ENCODE measurements around the gene TRABD2B.

Gene TRABD2B

DNA sequence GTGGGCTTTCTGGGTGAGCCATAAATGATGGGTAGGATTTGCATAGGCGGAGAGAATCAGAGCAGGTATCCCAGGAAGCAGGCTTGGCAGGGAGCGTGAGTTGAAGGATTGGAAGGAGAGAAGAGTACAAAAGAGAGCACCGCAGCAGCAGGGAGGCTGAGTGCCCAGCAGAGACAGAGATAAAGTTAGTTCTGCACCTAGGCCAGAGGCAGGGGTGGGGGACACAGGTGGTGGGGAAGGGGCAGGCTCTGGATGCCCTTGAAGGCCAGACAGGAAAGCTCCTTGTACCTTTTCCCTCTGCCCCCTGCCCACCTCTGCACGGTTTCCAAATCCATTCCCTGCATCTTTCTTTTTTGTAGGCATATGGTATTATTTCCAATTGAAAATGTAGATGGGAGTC lies 33.0 kb upstream of the TRABD2B start:
- Histone ChIP-seq H3K4me1 (ENCODE audit: insufficient read depth, low read length) (no peaks in the 10 kb centered on the region), H3K36me3 (ENCODE audit: insufficient read depth, low read length) (no peaks in the 10 kb centered on the region), H2AFZ (ENCODE audit: low read depth, low read length) (no peak overlapping the region), H3K27me3 (ENCODE audit: insufficient read depth, low read length) (no peaks in the 10 kb centered on the region), H3K9me3 (ENCODE audit: low read length) (no peaks in the 10 kb centered on the region), H3K4me3 (ENCODE audit: low read length) (no peak overlapping the region)

DNA sequence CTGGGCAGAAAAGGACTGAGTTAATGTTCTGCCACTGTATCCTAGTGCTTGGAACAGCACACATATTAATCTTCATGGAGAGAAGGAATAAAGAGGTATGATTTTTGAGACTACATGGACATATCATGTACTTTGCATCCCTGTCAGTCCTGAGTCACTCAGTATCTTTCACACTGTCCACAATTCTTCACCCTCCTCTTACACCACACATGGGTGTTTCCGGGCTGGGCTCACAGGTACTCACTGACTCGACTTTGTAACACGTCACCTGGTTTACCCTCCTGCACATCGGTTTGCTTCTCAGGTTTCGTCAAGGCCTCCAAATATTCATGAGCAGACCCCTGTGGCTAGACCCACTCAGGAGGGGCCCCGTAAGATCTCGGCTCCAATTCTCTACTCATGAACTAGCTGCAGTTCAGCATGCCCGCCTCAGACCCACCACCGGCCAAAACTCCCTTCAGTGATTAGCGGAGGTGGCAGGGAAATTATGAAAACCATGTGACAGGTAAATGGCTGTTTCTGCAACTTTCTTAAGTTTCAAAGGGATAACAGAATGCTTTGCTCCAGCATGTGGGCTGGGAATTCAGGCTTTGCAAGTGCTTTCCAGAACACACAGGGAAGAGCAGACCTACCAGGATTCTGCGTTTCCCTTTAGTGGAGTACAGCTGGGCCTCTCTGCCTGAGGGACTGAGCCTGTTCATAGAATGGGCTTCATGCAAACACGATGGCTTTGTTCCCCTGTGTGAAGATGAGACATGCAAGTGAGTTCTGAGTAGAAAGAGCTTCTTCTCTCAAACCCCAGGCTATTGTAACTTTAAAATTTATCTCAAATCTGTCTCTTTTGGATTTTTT lies 31.3 kb upstream of the TRABD2B start:
- Histone ChIP-seq H2AFZ (ENCODE audit: low read depth, low read length) (no peak overlapping the region), H3K9me3 (ENCODE audit: low read length) (no peaks in the 10 kb centered on the region), H3K4me3 (ENCODE audit: low read length) (no peak overlapping the region), H3K27me3 (ENCODE audit: insufficient read depth, low read length) (no peaks in the 10 kb centered on the region), H3K36me3 (ENCODE audit: insufficient read depth, low read length) (no peaks in the 10 kb centered on the region), H3K4me1 (ENCODE audit: insufficient read depth, low read length) (no peaks in the 10 kb centered on the region)

DNA sequence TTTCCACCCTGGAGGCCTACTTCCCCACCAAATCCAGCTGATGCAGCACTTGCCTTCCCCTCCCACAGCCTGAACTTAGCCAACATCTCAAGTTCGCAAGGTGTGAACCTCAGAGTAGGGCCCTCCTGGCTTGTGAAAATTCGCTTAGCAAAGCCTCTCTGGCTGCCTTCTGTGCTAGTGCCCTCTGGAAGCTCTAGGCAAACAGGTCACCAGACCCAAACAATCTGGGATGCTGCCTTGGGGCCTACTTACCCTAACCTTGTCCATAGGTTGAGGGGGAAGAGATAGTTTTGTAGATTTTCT lies 30.3 kb upstream of the TRABD2B start:
- H3K36me3 ChIP-seq (ENCODE audit: insufficient read depth, low read length) = no peaks in the 10 kb centered on the region
- no peaks in the 10 kb centered on the region for H3K4me1 ChIP-seq (ENCODE audit: insufficient read depth, low read length)
- no peak overlapping the region for H2AFZ ChIP-seq (ENCODE audit: low read depth, low read length)
- H3K4me3 ChIP-seq (ENCODE audit: low read length) = no peak overlapping the region
- H3K27me3 ChIP-seq (ENCODE audit: insufficient read depth, low read length) = no peaks in the 10 kb centered on the region
- no peaks in the 10 kb centered on the region for H3K9me3 ChIP-seq (ENCODE audit: low read length)

DNA sequence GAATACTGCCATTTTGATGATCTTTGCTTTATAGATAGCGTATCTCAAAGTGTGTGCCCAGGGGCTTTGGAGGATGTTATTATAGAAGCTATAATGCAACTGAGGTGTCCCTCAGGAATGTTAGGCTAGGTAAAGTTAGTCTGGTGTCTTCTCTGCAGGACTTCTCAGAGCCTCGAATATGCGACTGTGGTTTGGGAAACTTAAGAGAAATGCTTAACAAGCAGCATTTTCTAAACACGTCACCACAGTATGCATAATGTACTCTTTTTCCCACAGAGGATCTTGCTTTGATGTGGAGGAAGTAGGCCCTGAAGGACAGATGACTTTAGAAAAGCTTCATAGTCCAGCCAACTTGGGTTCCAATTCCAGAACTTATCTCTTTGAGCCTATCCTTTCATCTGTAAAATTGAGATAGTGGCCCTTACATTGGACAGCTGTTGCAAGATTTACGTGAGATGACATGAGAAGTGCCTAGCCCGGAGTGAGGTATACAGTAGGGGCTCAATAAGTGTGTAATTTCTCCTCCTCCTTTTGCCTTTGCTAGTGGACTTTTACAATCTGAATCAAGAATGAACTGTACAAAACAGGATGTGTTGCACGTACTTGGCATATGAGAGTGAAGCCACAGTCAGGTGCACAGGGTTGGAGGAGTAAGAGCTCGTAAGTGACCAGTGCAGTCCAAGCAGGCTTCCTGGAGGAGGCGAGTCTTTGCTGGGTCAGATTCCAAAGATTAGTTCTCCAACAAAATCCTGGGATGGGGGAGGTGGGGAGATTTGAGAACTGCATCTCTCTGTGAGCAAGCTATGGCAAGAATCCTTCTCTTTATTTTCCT lies 29.7 kb upstream of the TRABD2B start:
- no peaks in the 10 kb centered on the region for H3K27me3 ChIP-seq (ENCODE audit: insufficient read depth, low read length)
- H3K4me3 ChIP-seq (ENCODE audit: low read length) = no peak overlapping the region
- no peaks in the 10 kb centered on the region for H3K9me3 ChIP-seq (ENCODE audit: low read length)
- no peak overlapping the region for H2AFZ ChIP-seq (ENCODE audit: low read depth, low read length)
- H3K36me3 ChIP-seq (ENCODE audit: insufficient read depth, low read length) = no peaks in the 10 kb centered on the region
- H3K4me1 ChIP-seq (ENCODE audit: insufficient read depth, low read length) = no peaks in the 10 kb centered on the region

DNA sequence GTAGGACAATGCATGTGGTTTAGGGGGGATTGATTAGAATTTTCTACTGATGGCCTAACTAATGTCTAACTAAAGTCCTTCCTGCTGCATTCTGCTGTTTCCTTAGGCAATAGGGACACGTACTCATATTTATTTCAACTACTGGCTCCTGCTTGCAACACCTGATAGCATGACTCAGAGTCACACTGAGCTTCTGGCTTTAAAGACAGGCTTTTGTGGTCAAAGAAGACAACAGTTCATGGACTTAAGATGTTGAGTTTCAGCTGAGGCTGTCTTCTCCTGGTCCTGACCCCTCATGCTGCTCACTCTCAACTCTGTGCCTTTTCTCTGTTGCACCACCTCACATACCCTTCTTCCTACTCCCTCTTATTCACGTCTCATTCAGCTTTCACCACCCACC lies 29.1 kb upstream of the TRABD2B start:
- Histone ChIP-seq H3K36me3 (ENCODE audit: insufficient read depth, low read length) (no peaks in the 10 kb centered on the region), H2AFZ (ENCODE audit: low read depth, low read length) (no peak overlapping the region), H3K27me3 (ENCODE audit: insufficient read depth, low read length) (no peaks in the 10 kb centered on the region), H3K9me3 (ENCODE audit: low read length) (no peaks in the 10 kb centered on the region), H3K4me1 (ENCODE audit: insufficient read depth, low read length) (no peaks in the 10 kb centered on the region), H3K4me3 (ENCODE audit: low read length) (no peak overlapping the region)

- Histone ChIP-seq H3K4me3 (ENCODE audit: low read length) (no peak overlapping the region), H2AFZ (ENCODE audit: low read depth, low read length) (no peak overlapping the region), H3K27me3 (ENCODE audit: insufficient read depth, low read length) (no peaks in the 10 kb centered on the region), H3K9me3 (ENCODE audit: low read length) (no peaks in the 10 kb centered on the region), H3K4me1 (ENCODE audit: insufficient read depth, low read length) (no peaks in the 10 kb centered on the region), H3K36me3 (ENCODE audit: insufficient read depth, low read length) (no peaks in the 10 kb centered on the region)
These were observed 27.9 kb upstream of the TRABD2B start for GRCh38 chr1:48025076-48025475.

GRCh38 chr1:48023488-48023887 lies 26.3 kb upstream of the TRABD2B start:
- H3K36me3 ChIP-seq (ENCODE audit: insufficient read depth, low read length) = no peaks in the 10 kb centered on the region
- H3K9me3 ChIP-seq (ENCODE audit: low read length) = no peaks in the 10 kb centered on the region
- H2AFZ ChIP-seq (ENCODE audit: low read depth, low read length) = no peak overlapping the region
- no peaks in the 10 kb centered on the region for H3K27me3 ChIP-seq (ENCODE audit: insufficient read depth, low read length)
- no peak overlapping the region for H3K4me3 ChIP-seq (ENCODE audit: low read length)
- H3K4me1 ChIP-seq (ENCODE audit: insufficient read depth, low read length) = no peaks in the 10 kb centered on the region

GRCh38 chr1:48022306-48022705 lies 25.1 kb upstream of the TRABD2B start:
- no peaks in the 10 kb centered on the region for H3K4me1 ChIP-seq (ENCODE audit: insufficient read depth, low read length)
- no peak overlapping the region for H3K4me3 ChIP-seq (ENCODE audit: low read length)
- no peak overlapping the region for H2AFZ ChIP-seq (ENCODE audit: low read depth, low read length)
- H3K36me3 ChIP-seq (ENCODE audit: insufficient read depth, low read length) = no peaks in the 10 kb centered on the region
- no peaks in the 10 kb centered on the region for H3K27me3 ChIP-seq (ENCODE audit: insufficient read depth, low read length)
- H3K9me3 ChIP-seq (ENCODE audit: low read length) = no peaks in the 10 kb centered on the region

DNA sequence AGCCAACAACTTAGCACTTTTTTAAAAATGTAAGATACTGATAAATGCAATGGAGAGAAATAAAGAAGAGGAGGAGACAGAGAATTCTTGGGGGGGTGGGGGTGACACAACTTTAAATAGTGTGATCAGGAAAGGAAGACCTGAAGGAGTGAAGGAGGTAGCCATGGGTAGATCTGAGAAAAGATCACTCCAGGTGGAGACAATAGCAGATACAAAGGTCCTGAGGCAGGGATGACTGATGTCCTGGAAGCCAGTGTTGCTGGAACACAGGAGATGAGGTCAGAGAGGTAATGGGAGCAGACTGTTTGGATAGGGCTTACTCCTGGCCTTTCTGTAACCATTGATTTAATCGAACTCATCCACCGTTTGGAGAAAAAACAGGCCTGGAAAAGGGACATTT lies 24.6 kb upstream of the TRABD2B start:
- H3K27me3 ChIP-seq (ENCODE audit: insufficient read depth, low read length) = no peaks in the 10 kb centered on the region
- no peaks in the 10 kb centered on the region for H3K4me1 ChIP-seq (ENCODE audit: insufficient read depth, low read length)
- no peaks in the 10 kb centered on the region for H3K36me3 ChIP-seq (ENCODE audit: insufficient read depth, low read length)
- no peak overlapping the region for H3K4me3 ChIP-seq (ENCODE audit: low read length)
- no peak overlapping the region for H2AFZ ChIP-seq (ENCODE audit: low read depth, low read length)
- H3K9me3 ChIP-seq (ENCODE audit: low read length) = no peaks in the 10 kb centered on the region

- Histone ChIP-seq H3K36me3 (ENCODE audit: insufficient read depth, low read length) (no peaks in the 10 kb centered on the region), H2AFZ (ENCODE audit: low read depth, low read length) (no peak overlapping the region), H3K4me3 (ENCODE audit: low read length) (no peak overlapping the region), H3K9me3 (ENCODE audit: low read length) (no peaks in the 10 kb centered on the region), H3K27me3 (ENCODE audit: insufficient read depth, low read length) (no peaks in the 10 kb centered on the region), H3K4me1 (ENCODE audit: insufficient read depth, low read length) (no peaks in the 10 kb centered on the region)
These were observed 22.6 kb upstream of the TRABD2B start for GRCh38 chr1:48019714-48020315.

DNA sequence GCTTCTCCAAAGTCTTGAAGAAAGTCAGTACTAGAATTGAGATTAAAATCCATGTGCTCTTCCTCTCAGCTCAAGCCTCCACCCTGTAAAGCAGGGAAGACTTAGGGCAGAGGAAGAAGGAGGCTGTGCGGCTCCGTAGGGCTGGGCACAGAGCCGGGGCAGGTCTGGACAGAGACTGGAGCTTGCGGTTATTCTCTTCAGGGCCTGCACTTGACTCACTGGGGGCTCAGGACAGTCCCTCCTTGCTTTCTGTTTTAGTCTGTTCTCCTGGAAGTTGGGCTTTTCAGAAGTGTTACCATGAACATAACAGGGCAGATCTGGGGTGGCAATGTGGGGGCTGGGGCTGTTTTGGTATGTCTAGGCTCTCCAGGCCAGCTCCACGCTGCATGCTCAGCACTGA lies 21.6 kb upstream of the TRABD2B start:
- no peaks in the 10 kb centered on the region for H3K4me1 ChIP-seq (ENCODE audit: insufficient read depth, low read length)
- no peak overlapping the region for H3K4me3 ChIP-seq (ENCODE audit: low read length)
- H3K36me3 ChIP-seq (ENCODE audit: insufficient read depth, low read length) = no peaks in the 10 kb centered on the region
- H3K9me3 ChIP-seq (ENCODE audit: low read length) = no peaks in the 10 kb centered on the region
- H2AFZ ChIP-seq (ENCODE audit: low read depth, low read length) = no peak overlapping the region
- H3K27me3 ChIP-seq (ENCODE audit: insufficient read depth, low read length) = no peaks in the 10 kb centered on the region

DNA sequence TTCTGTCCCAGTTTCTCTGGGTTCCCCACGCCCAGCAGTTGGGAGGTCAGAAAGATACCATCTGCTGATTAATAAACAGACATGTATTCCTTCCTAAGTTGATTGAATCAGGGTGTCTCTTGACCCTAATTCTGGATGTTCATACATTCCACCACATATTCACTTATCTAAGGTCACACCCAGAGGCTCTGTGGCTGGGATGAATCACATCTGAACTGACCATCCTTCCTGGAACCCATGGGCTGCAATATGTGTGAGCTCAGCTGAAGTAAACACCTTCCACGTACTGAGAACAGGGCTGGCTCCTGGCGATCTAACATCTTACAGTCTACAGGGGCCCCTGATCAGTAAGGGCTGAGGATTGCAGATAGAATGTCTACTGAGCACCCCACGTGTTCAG lies 20.5 kb upstream of the TRABD2B start:
- Histone ChIP-seq H3K36me3 (ENCODE audit: insufficient read depth, low read length) (no peaks in the 10 kb centered on the region), H3K4me1 (ENCODE audit: insufficient read depth, low read length) (no peaks in the 10 kb centered on the region), H3K4me3 (ENCODE audit: low read length) (no peak overlapping the region), H2AFZ (ENCODE audit: low read depth, low read length) (no peak overlapping the region), H3K27me3 (ENCODE audit: insufficient read depth, low read length) (no peaks in the 10 kb centered on the region), H3K9me3 (ENCODE audit: low read length) (no peaks in the 10 kb centered on the region)

DNA sequence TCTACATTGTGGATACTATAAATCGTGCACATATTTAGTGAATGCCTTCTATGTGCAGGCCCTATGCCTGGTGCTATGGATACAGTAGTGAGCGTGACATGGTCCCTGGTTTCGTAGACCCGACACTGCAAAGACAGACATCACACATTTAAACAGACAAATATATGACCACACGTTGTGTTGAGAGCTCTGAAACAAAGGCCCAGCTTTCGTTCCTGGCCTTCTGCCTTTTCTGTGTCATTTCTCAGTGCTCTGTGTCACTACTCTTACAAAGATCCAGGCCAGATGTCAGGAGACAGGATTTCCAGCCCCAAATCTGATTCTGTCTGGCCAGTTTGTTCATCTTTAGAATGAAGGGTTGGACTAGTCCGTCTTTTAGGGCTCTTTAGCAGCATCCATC lies 19.3 kb upstream of the TRABD2B start:
- H3K27me3 ChIP-seq (ENCODE audit: insufficient read depth, low read length) = peaks cover 2% of the 10 kb centered on the region
- no peaks in the 10 kb centered on the region for H3K36me3 ChIP-seq (ENCODE audit: insufficient read depth, low read length)
- H3K9me3 ChIP-seq (ENCODE audit: low read length) = no peaks in the 10 kb centered on the region

More for the DNA sequence above, 19.3 kb upstream of the TRABD2B start:
- Histone ChIP-seq H2AFZ (ENCODE audit: low read depth, low read length) (no peak overlapping the region), H3K4me3 (ENCODE audit: low read length) (no peak overlapping the region), H3K4me1 (ENCODE audit: insufficient read depth, low read length) (no peaks in the 10 kb centered on the region)
